Stimulated activated CD8-positive, alpha-beta memory T cell treated with anti-CD3 and anti-CD28 coated beads, Interleukin-15, amount 100 ng/mL, for 48 hours (primary cell): ENCODE measurements around the gene ADGRG6.

Experiments used
- DNase-seq, 2 donors: peaks; one replicate each; pipeline ENCODE4 v3.0.0-alpha.2; 2020; ENCODE audit warnings: low read depth in 2 of 2

The ADGRG6 gene

DNA sequence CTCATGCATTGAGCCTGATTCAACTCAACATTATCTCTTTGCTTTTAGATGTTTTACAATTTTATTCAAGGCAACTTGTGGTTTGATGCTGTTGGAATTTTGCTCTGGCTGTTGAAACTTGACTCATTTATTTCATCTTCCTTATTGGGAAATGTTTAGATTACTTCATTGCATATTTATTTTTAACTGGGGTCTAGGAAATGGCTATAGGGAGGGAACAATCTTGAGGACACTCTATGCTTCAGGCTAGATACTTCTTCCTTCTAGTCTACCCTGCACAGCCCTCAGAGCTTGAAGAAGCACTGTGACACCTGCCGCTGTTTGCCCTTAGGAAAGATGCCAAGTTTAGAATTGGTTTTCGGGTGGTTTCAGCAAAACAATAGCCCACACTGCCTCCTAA is 183.4 kb downstream of the ADGRG6 start:
- DNase-seq = no peak

DNA sequence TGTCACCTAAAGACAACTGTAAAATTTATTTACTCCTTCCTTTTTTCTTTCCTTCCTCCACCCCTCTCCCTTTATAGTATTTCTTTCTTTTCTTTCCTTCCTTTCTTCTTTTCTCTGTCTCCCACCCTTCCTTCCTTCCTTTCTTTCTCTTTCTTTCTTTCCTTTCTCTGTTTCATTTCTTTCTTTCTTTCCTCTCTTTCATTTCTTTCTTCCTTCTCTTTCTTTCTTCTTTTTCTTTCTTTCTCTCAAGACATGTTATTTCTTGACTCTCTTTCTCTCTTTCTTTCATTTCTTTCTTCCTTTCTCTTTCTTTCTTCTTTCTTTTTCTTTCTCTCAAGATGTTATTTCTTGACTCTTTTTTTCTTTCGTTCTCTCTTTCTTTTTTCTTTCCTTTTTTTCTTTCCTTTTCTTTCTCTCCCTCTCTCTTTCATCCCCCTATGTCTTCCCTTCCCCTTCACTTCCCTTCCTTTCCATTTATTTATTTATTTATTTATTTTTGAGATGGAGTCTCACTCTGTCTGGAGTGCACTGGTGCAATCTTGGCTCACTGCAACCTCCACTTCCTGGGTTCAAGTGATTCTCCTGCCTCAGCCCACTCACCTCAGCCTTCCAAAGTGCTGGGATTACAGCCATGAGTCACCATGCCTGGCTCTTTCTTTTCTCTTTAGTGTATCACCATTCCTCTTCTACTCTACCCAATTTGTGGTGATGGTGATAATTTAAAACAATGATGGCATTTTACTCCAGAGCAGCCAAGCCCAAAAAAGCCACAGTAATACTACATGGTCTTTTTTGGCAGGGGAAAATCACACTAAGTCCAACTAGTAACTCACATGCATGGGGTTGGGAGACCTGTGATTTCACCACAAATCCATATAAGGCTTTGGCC is 188.2 kb downstream of the ADGRG6 start:
- DNase-seq = no peak
